Activated T-cell treated with anti-CD3 and anti-CD28 coated beads, Interleukin-2, amount 50 U/mL, for 24 hours (primary cell): ENCODE results near the gene KCNB1.

Experiments used
- DNase-seq: peaks from one replicate; pipeline ENCODE4 v3.0.0-alpha.2; 2020
- H3K27ac Mint-ChIP-seq: 2 replicates; pipeline ENCODE4 v1.8.0; 2020; ENCODE audit warnings: mild to moderate bottlenecking, mixed read lengths
- H3K27me3 Mint-ChIP-seq: 2 replicates; pipeline ENCODE4 v1.8.0; 2020; ENCODE audit warnings: mixed read lengths
- H3K36me3 Mint-ChIP-seq: 2 replicates; pipeline ENCODE4 v1.8.0; 2020; ENCODE audit warnings: low read depth, mixed read lengths
- H3K4me1 Mint-ChIP-seq: 2 replicates; pipeline ENCODE4 v1.8.0; 2020; ENCODE audit warnings: low read depth, mixed read lengths
- H3K4me3 Mint-ChIP-seq: 2 replicates; pipeline ENCODE4 v1.8.0; 2020; ENCODE audit warnings: mild to moderate bottlenecking, moderate library complexity, mixed read lengths
- H3K9me3 Mint-ChIP-seq: 2 replicates; pipeline ENCODE4 v1.8.0; 2020; ENCODE audit warnings: mixed read lengths

The KCNB1 gene

GRCh38 chr20:49511788-49512525 lies 29.5 kb upstream of the KCNB1 start:
- peaks cover 1% of the 10 kb centered on the region for H3K4me1 Mint-ChIP-seq
- no peaks in the 10 kb centered on the region for H3K9me3 Mint-ChIP-seq
- no peaks in the 10 kb centered on the region for H3K36me3 Mint-ChIP-seq
- H3K4me3 Mint-ChIP-seq, result no peak overlapping the region
- no peak for DNase-seq
- H3K27me3 Mint-ChIP-seq, result peaks cover 58% of the 10 kb centered on the region
- no peak overlapping the region for H3K27ac Mint-ChIP-seq

GRCh38 chr20:49510562-49511122 lies 28.2 kb upstream of the KCNB1 start:
- Mint-ChIP-seq H3K27ac (no peak overlapping the region), H3K36me3 (no peaks in the 10 kb centered on the region), H3K4me1 (peaks cover 1% of the 10 kb centered on the region), H3K27me3 (peaks cover 68% of the 10 kb centered on the region), H3K9me3 (no peaks in the 10 kb centered on the region), H3K4me3 (no peak overlapping the region)
- DNase-seq, result no peak

GRCh38 chr20:49508435-49509199 lies 26.1 kb upstream of the KCNB1 start:
- no peaks in the 10 kb centered on the region for H3K9me3 Mint-ChIP-seq
- H3K4me3 Mint-ChIP-seq, result no peak overlapping the region
- H3K4me1 Mint-ChIP-seq, result peaks cover 1% of the 10 kb centered on the region
- no peaks in the 10 kb centered on the region for H3K36me3 Mint-ChIP-seq
- peak; percentile 32 for DNase-seq
- H3K27me3 Mint-ChIP-seq, result peaks cover 60% of the 10 kb centered on the region
- H3K27ac Mint-ChIP-seq, result no peak overlapping the region

- Mint-ChIP-seq H3K27me3 (peaks cover 64% of the 10 kb centered on the region), H3K9me3 (no peaks in the 10 kb centered on the region), H3K27ac (no peak overlapping the region), H3K4me1 (peaks cover 1% of the 10 kb centered on the region), H3K4me3 (no peak overlapping the region), H3K36me3 (no peaks in the 10 kb centered on the region)
- no peak for DNase-seq
These were observed 25.4 kb upstream of the KCNB1 start for GRCh38 chr20:49507741-49508434.

GRCh38 chr20:49505518-49505917 lies 23.1 kb upstream of the KCNB1 start:
- H3K4me1 Mint-ChIP-seq, result peaks cover 1% of the 10 kb centered on the region
- H3K27me3 Mint-ChIP-seq, result peaks cover 63% of the 10 kb centered on the region
- H3K4me3 Mint-ChIP-seq, result no peak overlapping the region
- H3K36me3 Mint-ChIP-seq, result no peaks in the 10 kb centered on the region
- no peaks in the 10 kb centered on the region for H3K9me3 Mint-ChIP-seq
- DNase-seq, result no peak
- H3K27ac Mint-ChIP-seq, result no peak overlapping the region

GRCh38 chr20:49503176-49503575 lies 20.7 kb upstream of the KCNB1 start:
- no peak for DNase-seq
- Mint-ChIP-seq H3K9me3 (no peaks in the 10 kb centered on the region), H3K4me1 (no peaks in the 10 kb centered on the region), H3K27me3 (peaks cover 45% of the 10 kb centered on the region), H3K36me3 (no peaks in the 10 kb centered on the region), H3K4me3 (no peak overlapping the region), H3K27ac (no peak overlapping the region)

GRCh38 chr20:49501917-49502316 lies 19.4 kb upstream of the KCNB1 start:
- no peak for DNase-seq
- peaks cover 41% of the 10 kb centered on the region for H3K27me3 Mint-ChIP-seq
- no peak overlapping the region for H3K27ac Mint-ChIP-seq
- no peaks in the 10 kb centered on the region for H3K4me1 Mint-ChIP-seq
- no peaks in the 10 kb centered on the region for H3K36me3 Mint-ChIP-seq
- no peak overlapping the region for H3K4me3 Mint-ChIP-seq
- H3K9me3 Mint-ChIP-seq, result no peaks in the 10 kb centered on the region

- no peaks in the 10 kb centered on the region for H3K36me3 Mint-ChIP-seq
- H3K4me3 Mint-ChIP-seq, result no peak overlapping the region
- DNase-seq, result no peak
- peaks cover 37% of the 10 kb centered on the region for H3K27me3 Mint-ChIP-seq
- H3K4me1 Mint-ChIP-seq, result no peaks in the 10 kb centered on the region
- no peak overlapping the region for H3K27ac Mint-ChIP-seq
- H3K9me3 Mint-ChIP-seq, result no peaks in the 10 kb centered on the region
These were observed 14.9 kb upstream of the KCNB1 start for GRCh38 chr20:49497398-49497669.

- no peaks in the 10 kb centered on the region for H3K4me1 Mint-ChIP-seq
- H3K27me3 Mint-ChIP-seq, result peaks cover 40% of the 10 kb centered on the region
- no peak for DNase-seq
- H3K9me3 Mint-ChIP-seq, result no peaks in the 10 kb centered on the region
- H3K27ac Mint-ChIP-seq, result no peak overlapping the region
- H3K36me3 Mint-ChIP-seq, result no peaks in the 10 kb centered on the region
- no peak overlapping the region for H3K4me3 Mint-ChIP-seq
These were observed 14.3 kb upstream of the KCNB1 start for GRCh38 chr20:49496553-49497397.

- Mint-ChIP-seq H3K27ac (no peak overlapping the region), H3K36me3 (no peaks in the 10 kb centered on the region), H3K4me1 (no peaks in the 10 kb centered on the region), H3K27me3 (peaks cover 40% of the 10 kb centered on the region), H3K4me3 (no peak overlapping the region), H3K9me3 (no peaks in the 10 kb centered on the region)
- no peak for DNase-seq
These were observed 13.6 kb upstream of the KCNB1 start for GRCh38 chr20:49496043-49496442.

- Mint-ChIP-seq H3K36me3 (no peaks in the 10 kb centered on the region), H3K4me3 (no peak overlapping the region), H3K27ac (no peak overlapping the region), H3K4me1 (no peaks in the 10 kb centered on the region), H3K9me3 (peaks cover 8% of the 10 kb centered on the region), H3K27me3 (peaks cover 68% of the 10 kb centered on the region)
- no peak for DNase-seq
These were observed 8.2 kb upstream of the KCNB1 start for GRCh38 chr20:49490689-49491088.

- DNase-seq, result no peak
- peaks cover 73% of the 10 kb centered on the region for H3K27me3 Mint-ChIP-seq
- H3K4me3 Mint-ChIP-seq, result no peak overlapping the region
- H3K36me3 Mint-ChIP-seq, result no peaks in the 10 kb centered on the region
- H3K27ac Mint-ChIP-seq, result no peak overlapping the region
- H3K9me3 Mint-ChIP-seq, result peaks cover 8% of the 10 kb centered on the region
- H3K4me1 Mint-ChIP-seq, result peaks cover under 1% of the 10 kb centered on the region
These were observed 7.2 kb upstream of the KCNB1 start for GRCh38 chr20:49489688-49490087.

- Mint-ChIP-seq H3K4me3 (no peak overlapping the region), H3K27me3 (peaks cover 82% of the 10 kb centered on the region)
These were observed 3.6 kb upstream of the KCNB1 start for GRCh38 chr20:49486064-49486463.

GRCh38 chr20:49485563-49485962 lies 3.1 kb upstream of the KCNB1 start:
- no peaks in the 10 kb centered on the region for H3K36me3 Mint-ChIP-seq
- DNase-seq, result no peak
- H3K4me1 Mint-ChIP-seq, result peaks cover 7% of the 10 kb centered on the region
- no peak overlapping the region for H3K27ac Mint-ChIP-seq
- H3K9me3 Mint-ChIP-seq, result peaks cover 8% of the 10 kb centered on the region
- peaks cover 82% of the 10 kb centered on the region for H3K27me3 Mint-ChIP-seq
- no peak overlapping the region for H3K4me3 Mint-ChIP-seq

More at GRCh38 chr20:49486064-49486463, 3.6 kb upstream of the KCNB1 start:
- Mint-ChIP-seq H3K9me3 (peaks cover 8% of the 10 kb centered on the region), H3K4me1 (peaks cover 7% of the 10 kb centered on the region), H3K27ac (no peak overlapping the region), H3K36me3 (no peaks in the 10 kb centered on the region)
- no peak for DNase-seq
